HG02588 (cell line): ENCODE results near the gene EIF4A3.

ENCODE experiments used
- ATAC-seq: cut with Tn5 transposase; IDR thresholded peaks from one replicate; pipeline ENCODE4 v1.9.1; 2021; ENCODE audit warnings: mild to moderate bottlenecking, moderate library complexity; ENCODE audit not compliant: unreplicated experiment

Gene EIF4A3

GRCh38 chr17:80115159-80115558, 31.8 kb downstream of the EIF4A3 start:
- no peak for ATAC-seq

- ATAC-seq, result no peak
These were observed 32.2 kb downstream of the EIF4A3 start for GRCh38 chr17:80114758-80115157.

- no peak for ATAC-seq
These were observed 33.9 kb downstream of the EIF4A3 start for GRCh38 chr17:80113033-80113484.

- no peak for ATAC-seq
These were observed 34.4 kb downstream of the EIF4A3 start for GRCh38 chr17:80112471-80113032.

- no peak for ATAC-seq
These were observed 35.0 kb downstream of the EIF4A3 start for GRCh38 chr17:80111702-80112470.

- no peak for ATAC-seq
These were observed 35.8 kb downstream of the EIF4A3 start for GRCh38 chr17:80110927-80111701.

GRCh38 chr17:80110447-80110812, 36.5 kb downstream of the EIF4A3 start:
- no peak for ATAC-seq

GRCh38 chr17:80109713-80110446, 37.0 kb downstream of the EIF4A3 start:
- ATAC-seq, result no peak

- ATAC-seq, result no peak
These were observed 37.8 kb downstream of the EIF4A3 start for GRCh38 chr17:80109066-80109660.

GRCh38 chr17:80108036-80108971, 38.6 kb downstream of the EIF4A3 start:
- ATAC-seq, result no peak

- no peak for ATAC-seq
These were observed 39.5 kb downstream of the EIF4A3 start for GRCh38 chr17:80107231-80108021.

GRCh38 chr17:80106751-80107150, 40.2 kb downstream of the EIF4A3 start:
- no peak for ATAC-seq

- ATAC-seq, result no peak
These were observed 40.8 kb downstream of the EIF4A3 start for GRCh38 chr17:80106176-80106575.

- no peak for ATAC-seq
These were observed 41.2 kb downstream of the EIF4A3 start for GRCh38 chr17:80105762-80106161.

GRCh38 chr17:80104956-80105375, 42.0 kb downstream of the EIF4A3 start:
- ATAC-seq, result no peak

GRCh38 chr17:80104321-80104955, 42.5 kb downstream of the EIF4A3 start:
- no peak for ATAC-seq

GRCh38 chr17:80103449-80104085, 43.4 kb downstream of the EIF4A3 start:
- ATAC-seq, result no peak
